GM21447 (cell line): ENCODE results near the gene VWA3B.
"Not testable (repeated sequence)": the region's sequence is repeated elsewhere in the genome, so short reads cannot be mapped to it uniquely, and the experiment has no call there.

ENCODE experiments used
- ATAC-seq: cut with Tn5 transposase; IDR thresholded peaks from one replicate; pipeline ENCODE4 v1.9.1; 2021; ENCODE audit not compliant: unreplicated experiment

VWA3B gene

DNA sequence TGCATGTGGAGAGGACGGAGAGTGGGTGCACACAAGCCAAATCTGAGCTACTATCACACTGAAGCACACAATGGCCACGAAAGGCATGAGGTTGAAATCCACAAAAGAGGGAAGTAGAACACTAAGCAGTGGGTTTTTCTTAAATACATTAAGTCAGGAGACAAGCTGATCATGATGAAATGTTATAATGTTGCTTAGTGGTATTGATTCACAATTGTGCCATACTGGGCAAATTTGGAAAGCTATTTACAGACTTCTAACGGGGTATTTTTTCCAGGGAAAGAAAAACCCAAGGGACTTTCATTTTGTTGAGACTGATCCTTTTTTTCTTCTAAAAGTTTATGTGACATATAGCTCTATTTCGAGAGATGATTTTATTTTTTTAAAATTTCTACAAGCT, 158.5 kb downstream of the VWA3B start:
- no peak for ATAC-seq

DNA sequence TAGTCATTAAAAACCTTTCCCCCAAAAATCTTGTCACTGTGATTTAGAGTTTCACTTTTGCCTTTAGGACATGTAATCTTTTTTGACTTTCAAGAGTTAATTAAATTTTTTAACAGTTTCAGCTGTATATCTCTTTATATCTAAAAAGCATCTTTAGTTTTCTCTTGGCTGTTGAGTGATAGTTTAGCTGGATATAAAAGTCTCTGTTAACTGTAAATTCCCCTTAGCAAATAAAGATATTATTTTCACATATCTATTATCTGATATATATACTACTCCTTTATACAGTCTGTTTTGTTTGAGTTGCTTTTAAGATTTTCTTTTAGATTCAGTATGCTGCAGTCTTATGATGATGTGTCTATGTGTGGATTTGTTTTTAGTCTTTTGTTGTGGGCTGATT, 160.4 kb downstream of the VWA3B start:
- ATAC-seq = no peak

DNA sequence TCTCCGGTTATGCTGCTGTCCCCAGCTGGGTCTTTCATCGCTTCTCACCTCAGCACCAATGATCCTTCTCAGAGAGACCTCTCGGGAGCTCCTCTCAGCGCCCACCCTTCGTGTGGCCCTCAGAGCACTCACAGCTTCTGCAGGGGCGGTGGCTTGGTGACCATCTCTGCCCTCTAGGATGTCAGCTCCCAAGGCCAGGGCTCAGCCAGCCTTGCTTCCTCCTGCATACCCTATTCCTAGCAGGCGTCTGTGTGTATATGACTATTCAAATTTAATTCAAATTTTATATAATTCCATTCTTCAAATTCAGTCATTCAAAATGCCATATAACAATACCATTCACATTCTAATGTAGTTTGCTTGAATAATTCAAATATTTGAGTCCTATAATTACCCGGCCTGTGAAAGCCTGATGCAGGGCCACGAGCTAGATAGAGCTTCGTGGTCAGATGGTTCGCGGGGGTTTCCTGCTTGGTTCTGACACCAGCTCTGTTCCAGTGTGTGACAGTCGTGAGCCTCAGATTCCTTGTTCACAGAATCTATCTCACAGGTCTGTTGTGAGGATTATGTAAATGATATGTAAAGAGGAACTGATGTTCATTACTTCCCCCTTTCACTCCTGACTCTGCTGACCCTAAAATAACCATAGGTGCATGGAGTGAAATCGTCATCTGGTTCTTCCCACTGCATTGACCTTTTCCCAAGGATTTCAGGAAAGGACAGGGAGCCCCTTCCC, 165.2 kb downstream of the VWA3B start:
- no peak for ATAC-seq

DNA sequence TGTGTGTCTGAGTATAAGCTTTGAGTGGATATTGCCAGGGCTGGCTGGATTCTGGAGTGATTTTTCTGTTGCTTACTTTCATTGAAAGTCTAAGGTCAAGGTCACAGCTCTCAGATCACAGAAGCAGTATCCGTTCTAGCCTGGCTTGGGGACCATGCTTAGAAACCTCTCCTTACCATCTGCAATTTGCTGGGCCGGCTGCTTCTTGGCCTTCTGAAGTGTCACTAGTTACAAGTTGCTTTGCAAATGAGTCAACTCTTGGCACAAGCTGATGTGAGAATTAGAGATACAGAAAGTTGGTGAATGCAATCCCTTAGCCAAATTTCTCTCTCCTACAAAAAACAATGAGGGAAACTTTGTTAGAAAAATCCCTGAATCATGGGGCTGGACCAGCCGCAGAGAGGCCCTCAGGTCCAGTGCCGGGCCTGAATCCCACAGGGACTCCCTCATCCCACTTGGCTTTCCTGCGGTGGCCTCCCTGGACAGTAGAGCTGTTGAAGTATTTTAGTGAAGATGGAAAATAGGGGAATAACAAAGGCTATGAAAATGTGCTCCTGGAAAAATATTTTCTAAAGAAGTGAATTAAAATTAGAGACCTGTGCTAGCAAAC, 166.6 kb downstream of the VWA3B start:
- no peak for ATAC-seq

DNA sequence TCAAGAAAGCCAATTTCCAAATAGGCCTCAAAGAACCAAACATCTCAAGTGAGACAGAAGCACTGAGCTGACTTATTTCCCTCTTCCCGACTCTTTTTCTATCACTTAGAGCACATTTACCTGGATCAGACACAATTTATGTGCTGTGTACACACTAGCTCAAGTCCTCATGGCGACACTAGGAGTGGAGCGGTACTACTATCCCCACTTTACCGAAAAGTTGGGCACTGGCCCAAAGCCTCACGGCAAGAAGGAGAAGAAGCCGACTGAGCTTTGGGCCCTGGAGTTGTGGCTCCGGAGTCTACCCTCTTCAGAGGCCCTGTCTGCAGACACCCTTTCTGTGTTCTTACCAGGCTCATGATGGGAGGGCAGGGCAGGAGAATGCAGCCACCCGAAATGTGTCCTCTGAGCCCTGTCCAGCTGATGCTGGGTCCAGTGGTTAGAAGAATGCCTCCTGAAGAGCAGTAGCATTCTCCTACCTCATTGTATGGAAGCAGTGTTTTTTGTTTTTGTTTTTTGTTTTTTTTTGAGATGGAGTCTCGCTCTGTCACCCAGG, 167.6 kb downstream of the VWA3B start:
- ATAC-seq = no peak

DNA sequence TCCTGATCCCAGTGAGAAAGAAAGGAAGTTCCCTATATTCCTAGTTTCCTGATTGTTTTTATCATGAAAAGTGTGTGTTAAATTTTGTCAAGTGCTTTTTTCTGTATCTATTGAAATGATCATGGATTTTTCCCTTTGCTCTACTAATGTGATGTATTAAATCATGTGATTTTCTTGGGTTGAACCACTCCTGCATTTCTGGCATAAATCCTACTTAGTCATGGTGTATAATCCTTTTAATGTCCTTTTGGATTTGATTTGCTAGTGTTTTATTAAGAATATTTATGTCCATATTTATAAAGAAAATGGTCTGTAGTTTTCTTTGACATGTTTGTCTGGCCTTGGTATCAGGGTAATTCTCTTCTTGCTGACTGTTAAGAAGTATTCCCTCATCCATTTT, 171.9 kb downstream of the VWA3B start:
- ATAC-seq = no peak

DNA sequence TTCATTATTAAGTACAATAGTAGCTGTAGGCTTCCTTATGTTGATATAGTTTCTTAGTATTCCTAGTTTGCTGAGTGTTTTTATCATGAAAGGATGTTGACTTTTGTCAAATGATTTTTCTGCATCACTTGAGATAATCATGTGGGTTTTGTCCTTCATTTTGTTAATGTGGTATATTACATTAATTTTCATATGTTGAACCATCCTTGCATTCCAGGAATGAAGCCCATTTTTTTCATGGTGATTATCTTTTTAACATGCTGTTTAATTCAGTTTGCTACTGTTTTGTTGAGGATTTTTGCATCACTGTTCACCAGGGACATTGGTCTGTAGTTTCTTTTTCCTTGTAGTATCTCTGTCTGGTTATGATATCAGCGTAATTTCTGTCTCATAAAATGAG, 176.4 kb downstream of the VWA3B start:
- no peak for ATAC-seq

DNA sequence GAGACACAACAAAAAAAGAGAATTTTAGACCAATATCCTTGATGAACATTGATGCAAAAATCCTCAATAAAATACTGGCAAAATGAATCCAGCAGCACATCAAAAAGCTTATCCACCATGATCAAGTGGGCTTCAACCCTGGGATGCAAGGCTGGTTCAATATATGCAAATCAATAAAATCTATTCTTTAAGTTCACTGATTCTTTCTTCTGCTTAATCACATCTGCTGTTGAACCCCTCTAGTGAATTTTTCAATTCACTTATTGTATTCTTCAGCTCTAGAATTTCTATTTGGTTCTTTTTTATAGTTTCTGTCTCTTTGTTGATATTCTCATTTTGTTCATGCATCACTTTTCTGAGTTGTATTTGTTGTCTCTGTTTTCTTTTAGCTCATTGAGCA, 181.3 kb downstream of the VWA3B start:
- not testable (repeated sequence) for ATAC-seq

DNA sequence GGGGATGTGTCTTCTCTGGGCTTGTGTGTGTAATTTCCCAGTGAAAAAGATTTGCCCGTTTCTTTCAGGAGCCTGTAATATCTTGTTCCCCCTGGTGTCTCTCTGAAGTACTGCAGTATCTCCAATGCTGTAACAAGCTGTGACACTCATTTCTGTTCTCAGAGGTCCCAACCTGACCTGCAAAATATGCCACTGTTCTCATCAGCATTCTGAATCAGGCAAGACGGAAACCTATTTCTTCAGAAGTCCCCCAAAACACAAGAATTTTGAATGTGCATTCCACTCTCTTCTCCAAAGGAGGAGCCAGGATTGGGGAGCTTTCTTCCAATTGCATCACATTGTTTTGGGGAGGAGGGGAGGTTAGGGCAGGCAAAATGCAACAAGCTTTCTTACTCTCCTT, 182.3 kb downstream of the VWA3B start:
- no peak for ATAC-seq

DNA sequence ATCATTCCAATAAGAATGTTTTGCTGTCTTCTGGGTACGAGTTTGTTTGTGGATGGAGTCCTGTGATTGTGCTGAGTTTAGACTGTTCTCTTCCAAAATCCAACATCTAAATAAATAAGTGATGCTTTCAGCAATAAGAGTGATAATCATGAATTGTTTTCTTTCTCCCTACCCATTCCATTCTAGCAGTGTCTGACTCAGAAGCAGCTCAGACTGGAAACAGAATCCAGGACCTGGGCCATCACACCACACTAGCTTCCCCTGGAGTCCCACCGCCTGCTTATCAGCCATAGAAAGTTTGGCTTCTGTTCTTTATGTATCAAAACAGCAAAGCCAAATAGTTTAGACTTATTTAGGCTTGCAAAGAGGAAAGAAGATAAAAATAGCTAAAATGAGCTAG, 182.9 kb downstream of the VWA3B start:
- ATAC-seq = no peak

DNA sequence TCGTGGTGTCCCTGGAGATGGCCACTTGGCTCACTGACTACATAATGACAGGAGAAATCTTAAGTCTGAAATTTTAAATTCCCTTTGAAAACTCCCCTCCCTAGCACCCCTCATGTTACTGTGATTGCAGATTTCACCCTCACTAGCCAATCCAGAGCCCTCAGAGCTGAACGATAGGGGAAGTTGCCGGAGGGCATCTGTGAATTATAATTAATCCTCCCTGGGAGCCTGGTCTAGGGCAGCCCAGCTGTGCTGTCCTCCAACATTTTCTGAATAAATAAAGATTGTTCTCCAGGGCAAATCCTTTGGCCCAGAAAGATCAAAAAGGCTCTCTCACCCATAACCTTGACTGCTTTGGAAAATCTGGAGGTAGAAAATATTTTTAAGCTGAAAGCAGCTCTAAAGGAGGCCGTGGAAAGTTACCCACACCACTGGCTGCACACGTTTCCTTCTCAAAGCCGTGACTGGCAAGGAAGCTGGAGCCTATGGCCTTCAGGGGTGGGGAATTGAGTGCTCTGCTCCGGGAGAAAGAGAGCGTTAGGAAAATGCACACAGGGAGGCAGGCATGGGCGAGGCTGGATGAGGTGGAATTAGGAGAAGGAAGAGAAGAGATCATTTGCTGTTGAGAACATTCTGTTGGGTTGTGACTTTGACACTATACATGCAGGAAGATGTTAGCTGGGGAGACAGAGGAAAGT, 190.3 kb downstream of the VWA3B start:
- ATAC-seq = no peak

DNA sequence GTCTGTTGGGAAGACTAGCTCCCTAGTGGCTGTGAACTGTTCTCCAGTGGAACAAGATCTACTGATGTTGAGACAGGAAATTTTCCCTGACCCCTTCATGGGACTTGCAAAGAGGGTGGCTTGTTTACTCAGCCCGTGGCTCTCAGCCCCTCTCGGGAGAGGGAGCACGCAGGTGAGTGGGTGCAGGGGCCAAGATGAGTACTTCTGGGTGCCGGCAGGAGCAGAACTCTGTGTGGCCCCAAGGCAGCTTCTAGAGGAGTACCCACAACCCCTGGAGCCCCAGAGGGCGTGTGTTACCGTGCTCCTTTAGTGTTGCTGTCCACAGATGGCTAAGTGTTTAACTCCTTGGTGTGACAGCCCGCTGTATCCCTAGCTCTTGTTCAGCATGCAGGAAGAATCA, 191.1 kb downstream of the VWA3B start:
- ATAC-seq = no peak

DNA sequence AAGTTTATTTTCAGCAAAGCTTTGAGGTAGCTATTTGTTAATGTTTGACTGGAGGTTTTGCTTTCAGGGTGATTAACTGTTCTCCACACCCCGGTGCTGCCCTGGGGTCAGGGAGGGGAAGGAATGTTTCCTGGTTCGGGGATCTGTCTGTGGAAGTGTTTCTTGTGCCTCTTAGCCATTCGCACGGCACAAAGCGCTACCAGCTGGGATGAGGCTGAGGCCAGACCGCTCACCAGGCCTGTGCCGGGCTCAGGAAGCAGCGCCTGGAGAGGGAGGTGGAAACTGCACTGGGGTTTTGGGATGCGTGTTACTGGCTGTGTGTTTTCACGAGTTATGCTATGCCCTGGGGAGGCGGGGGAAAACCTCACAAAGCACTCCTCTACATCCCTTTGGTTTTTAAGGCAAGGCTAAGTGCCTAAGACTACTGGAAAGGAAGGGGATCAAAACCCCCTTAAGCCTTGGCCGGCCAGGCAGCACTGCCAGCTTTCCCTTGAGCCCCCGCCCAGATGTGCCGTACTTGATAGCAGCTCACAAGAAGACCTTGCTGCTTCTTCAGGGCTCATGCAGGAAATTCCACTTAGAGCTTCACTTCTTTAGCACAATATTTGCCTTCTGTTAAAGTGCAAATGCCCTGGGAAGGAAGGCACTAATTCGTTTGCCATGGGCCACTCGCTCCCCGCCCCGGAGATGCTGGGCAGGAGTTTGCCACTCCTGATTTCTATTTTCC, 193.6 kb downstream of the VWA3B start:
- ATAC-seq = no peak

DNA sequence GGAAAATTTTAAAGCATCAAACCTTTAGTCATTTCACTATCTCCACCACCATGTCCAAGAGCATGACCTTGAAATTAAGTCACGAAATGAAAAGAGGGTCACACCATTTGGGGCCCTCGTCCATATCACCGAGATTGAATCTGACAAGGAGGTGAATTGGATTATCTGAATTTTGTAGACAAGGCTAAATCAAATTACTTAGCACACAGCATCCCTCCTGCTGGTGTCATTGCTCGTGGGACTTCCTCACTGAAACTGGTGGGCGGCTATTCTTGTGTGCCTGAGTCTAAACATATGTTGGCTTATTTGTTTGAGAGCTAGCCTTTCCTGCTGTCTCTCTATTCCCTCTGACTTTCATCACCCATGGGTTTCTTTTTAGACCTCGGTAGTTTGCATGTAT, 194.6 kb downstream of the VWA3B start:
- no peak for ATAC-seq

DNA sequence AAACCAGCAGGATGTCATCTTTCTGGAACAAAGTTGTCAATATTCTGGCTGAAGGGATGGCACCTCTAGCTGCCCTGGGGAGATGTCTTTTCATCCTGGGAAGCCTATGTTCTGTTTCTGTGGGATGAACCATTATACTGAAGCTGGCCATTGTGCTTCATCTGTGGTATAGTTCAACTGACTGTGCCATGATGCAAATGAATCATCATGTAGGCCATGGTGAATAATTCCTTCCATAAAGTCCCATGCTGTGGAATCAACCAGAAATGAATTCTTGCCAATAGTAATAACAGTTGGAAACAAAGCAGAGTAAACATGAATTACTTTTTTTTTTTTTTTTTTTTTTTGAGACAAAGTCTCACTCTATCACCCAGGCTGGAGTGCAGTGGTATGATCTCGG, 195.1 kb downstream of the VWA3B start:
- no peak for ATAC-seq

DNA sequence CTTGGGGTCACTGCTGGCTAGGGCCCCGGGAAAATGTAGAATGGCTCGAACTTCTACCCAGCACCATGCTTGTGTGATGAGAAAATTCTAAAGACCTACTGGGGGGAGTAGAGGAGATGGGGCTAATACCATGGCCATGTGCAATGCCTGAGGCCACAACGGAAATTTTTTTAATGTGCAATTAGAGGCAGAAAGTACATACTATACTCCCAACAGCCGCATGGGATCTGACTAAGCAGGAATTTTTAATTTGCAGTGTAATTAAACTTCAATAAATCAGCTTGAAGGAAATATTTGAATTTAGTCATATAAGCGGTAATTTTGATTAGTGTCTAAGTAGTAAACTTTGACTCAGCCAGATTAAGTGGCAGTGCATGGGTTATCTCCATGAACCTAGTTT, 206.1 kb downstream of the VWA3B start:
- no peak for ATAC-seq

DNA sequence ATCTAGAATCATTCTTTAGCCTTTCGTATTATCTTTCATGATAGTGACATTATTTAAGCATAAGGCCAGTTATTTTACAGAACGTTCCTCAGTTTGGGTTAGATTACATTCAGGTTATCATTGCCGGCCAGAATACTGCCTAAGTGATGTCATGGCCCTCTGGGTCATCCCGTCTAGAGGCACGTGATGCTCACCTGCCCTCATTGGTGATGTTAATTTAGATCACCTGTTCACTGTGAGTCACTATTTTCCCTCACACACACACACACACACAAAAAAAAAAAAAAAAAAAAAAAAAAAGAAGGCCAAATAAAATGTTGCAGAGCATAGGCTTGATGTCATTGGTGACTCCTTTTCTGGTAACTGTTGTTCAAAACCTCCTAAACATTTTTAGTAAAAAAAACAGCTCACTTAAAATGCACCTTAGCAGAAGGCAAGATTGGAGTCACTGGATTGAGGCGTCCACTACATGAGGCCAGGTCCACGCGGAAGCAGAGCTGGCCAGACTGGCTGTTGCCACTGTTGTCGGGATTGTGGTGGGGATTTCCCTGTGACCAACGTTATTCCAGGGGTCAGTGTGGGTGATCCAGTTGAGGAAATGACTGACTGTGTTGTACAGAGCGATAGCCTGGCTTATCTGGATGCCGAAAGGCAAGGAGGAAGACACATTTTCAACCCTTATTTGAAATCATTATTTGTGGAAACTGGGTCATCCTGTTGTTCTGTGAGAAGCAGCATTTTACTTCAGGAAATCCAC, 207.1 kb downstream of the VWA3B start:
- ATAC-seq = no peak

DNA sequence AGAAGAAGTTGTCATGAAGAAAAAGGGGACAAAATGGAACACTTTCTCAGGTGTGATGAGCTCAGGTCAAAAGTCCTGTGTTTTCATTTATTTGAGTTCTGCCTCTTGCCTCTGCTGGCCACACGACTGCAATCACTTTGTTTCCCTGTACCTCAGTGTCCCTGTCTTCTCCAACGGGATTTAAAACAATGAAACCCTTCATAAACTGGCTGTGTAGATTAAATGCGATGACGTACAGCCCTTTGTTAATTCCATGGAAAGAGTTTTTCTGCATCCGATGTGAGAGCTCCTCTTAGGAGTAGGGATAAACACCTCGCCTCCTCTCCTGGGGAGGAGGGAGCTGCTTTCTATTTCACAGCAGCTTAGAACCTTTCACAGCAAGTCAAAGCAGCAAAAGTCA, 207.7 kb downstream of the VWA3B start:
- ATAC-seq = no peak

DNA sequence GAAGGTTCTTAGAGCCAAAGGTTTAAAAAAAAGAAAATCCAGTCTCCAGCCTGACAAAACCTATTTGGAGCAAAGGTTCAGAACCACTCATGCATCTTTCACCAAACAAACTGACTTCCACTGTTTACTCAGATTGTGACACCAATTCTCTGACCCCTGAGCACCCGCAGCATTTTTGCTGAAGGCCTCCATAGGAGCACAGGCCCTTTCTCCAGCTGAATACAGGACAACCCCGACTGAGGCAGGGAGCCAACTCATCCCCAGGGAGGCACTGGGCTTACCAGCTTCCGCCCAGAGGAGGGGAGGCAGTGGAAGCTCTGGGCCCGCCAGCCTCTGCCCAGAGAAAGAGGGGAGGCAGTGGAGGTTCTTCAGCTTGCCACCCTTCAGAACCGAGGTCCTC, 208.3 kb downstream of the VWA3B start:
- no peak for ATAC-seq

DNA sequence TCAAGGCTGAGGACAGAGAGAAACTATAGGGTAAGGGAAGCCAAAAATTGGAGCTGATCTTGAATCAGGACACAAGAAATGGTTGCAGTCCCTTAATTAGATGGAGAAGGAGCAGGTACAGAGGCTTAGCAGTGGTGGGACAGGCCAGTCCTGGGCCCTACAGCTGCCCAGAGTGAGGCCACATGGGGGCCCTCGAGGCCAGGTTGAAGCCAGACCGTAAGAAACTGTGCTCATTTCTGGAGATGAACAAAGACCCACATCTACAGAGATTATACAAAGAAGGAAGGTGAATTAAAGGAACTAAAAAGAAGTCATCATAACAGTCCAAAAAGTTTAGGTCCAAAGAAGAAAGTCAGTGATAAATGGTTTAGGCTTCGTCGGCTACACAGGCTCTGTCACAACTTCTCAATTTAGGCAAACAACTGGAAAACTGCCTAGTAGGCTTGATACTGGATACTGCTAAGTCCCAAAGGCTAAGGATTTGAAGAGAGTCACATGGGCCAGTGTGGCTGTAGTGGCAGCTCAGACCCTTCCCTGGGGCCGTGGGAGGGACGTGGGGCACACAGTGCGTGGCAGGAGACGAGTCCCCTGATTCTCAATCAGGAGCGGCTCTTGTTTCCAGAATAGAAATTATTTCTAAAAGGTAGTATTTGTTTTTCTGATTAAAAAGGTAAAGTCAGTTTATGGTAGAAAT, 208.9 kb downstream of the VWA3B start:
- no peak for ATAC-seq
